ENCODE measurements around the gene SLC35G6.

Gene SLC35G6

GRCh38 chr17:7444682-7445618 is 36.3 kb upstream of the SLC35G6 start, which contains the start of gene CHRNB1:
Gene CHRNB1, plus strand, starts transcription at chr17:7445061. Its CDS starts 67 bp downstream, at chr17:7445128.
- H3K27ac ChIP-seq, result no peak within 1 kb of the TSS

GRCh38 chr17:7445619-7445968 is 35.7 kb upstream of the SLC35G6 start:
- no peak for TF ChIP-seq CTCF (conservative IDR thresholded peaks at IDR 0.05)
- no peak overlapping the region for H3K27ac ChIP-seq

More at GRCh38 chr17:7444682-7445618, 36.3 kb upstream of the SLC35G6 start, which contains the start of gene CHRNB1:
- no peak for TF ChIP-seq CTCF (conservative IDR thresholded peaks at IDR 0.05)

- no peak overlapping the region for H3K27ac ChIP-seq
- no peak for TF ChIP-seq CTCF (conservative IDR thresholded peaks at IDR 0.05)
Measured at GRCh38 chr17:7448461-7448860, 32.8 kb upstream of the SLC35G6 start.

DNA sequence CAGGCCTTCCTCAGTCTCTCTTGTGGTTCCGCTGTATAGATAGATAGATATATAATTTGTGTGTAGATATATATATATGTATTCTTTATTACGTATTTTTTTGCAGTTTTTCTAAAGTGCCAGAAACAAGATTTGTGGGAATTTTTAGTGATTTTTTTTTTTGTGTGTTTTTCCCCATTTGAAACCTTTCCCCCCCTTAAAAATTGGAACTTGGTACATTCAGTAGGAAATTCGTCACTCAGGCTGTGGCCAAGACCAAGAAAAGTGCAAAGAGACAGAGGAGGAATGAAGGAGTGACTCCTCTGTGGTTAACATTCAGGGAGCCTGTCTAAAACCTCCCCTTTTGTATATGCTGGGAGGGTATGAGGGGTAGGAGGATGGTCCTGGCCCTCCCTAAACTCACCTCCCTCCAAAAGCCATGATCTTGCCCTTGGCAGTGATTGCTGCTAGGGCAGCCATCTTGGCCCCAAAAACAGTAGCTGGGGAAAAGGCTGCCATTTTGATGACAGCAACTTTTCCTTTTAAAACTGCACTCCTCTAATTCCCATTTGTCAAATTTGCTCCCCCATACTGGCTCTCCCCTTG is 21.2 kb upstream of the SLC35G6 start:
- TF ChIP-seq CTCF (conservative IDR thresholded peaks at IDR 0.05), result no peak
- no peak overlapping the region for H3K27ac ChIP-seq

GRCh38 chr17:7460850-7461660 is 20.2 kb upstream of the SLC35G6 start:
- TF ChIP-seq CTCF (conservative IDR thresholded peaks at IDR 0.05), result no peak
- H3K27ac ChIP-seq, result no peak overlapping the region

- no peak for TF ChIP-seq CTCF (conservative IDR thresholded peaks at IDR 0.05)
- H3K27ac ChIP-seq, result no peak overlapping the region
Measured at GRCh38 chr17:7462474-7463371, 18.5 kb upstream of the SLC35G6 start.

All from VCaP (cell line).